Esophagus squamous epithelium (tissue), 4 donors: ENCODE data around the gene RGS10.

Experiments used
- CTCF ChIP-seq, 6 experiments: fragments of 450-650 bp in 4 of 6; fragments of 200-600 bp in 2 of 6; sonication (generic) in 2 of 6; IDR thresholded peaks; one replicate each; pipeline ENCODE4 v1.5.1; 2016 to 2019; ENCODE audit warnings: antibody characterized with exemption in 6 of 6, mild to moderate bottlenecking in 4 of 6, moderate library complexity in 4 of 6
- POLR2A ChIP-seq, 4 donors: fragments of 450-650 bp; IDR thresholded peaks; one replicate each; pipeline ENCODE4 v1.6.1; 2017; ENCODE audit warnings: antibody characterized with exemption in 4 of 4, mild to moderate bottlenecking in 4 of 4, moderate library complexity in 3 of 4

- TF ChIP-seq CTCF (IDR thresholded peaks at IDR 0.05) (no peak), POLR2A (IDR thresholded peaks at IDR 0.05) (no peak)
These were observed 25.5 kb upstream of the RGS10 start for GRCh38 chr10:119567978-119568377.
